Keratinocyte (primary cell): ENCODE results near the gene HOXA5.

Experiments used
- CTCF ChIP-seq, 3 experiments: IDR thresholded peaks in 1 of 3; conservative IDR thresholded peaks in 1 of 3; optimal IDR thresholded peaks in 1 of 3; 2 replicates in 2 of 3; 3 replicates in 1 of 3; pipeline versions ENCODE3 to v1.5.1; 2011; ENCODE audit warnings: low read length in 3 of 3, mild to moderate bottlenecking in 3 of 3, moderate library complexity in 2 of 3, control low read depth in 1 of 3, inconsistent platforms in 1 of 3; ENCODE audit not compliant: insufficient read depth in 2 of 3; ENCODE audit errors: extremely low read depth in 1 of 3
- EZH2 ChIP-seq: IDR thresholded peaks from one replicate; pipeline ENCODE4 v1.6.1; 2012; ENCODE audit warnings: inconsistent platforms, mild to moderate bottlenecking, low read length, moderate library complexity

- no peak for TF ChIP-seq CTCF (optimal IDR thresholded peaks at IDR 0.05 in 1 of 3, IDR thresholded peaks at IDR 0.05 in 1 of 3, conservative IDR thresholded peaks at IDR 0.05 in 1 of 3; ENCODE audit: extremely low read depth in 1 of 3, insufficient read depth in 2 of 3, low read length in 3 of 3)
- no peak for TF ChIP-seq EZH2
Observed at GRCh38 chr7:27172823-27173510, 29.5 kb upstream of the HOXA5 start.
